Parathyroid adenoma (tissue), 2 donors: ENCODE measurements around the gene KLHL33.

ENCODE experiments used
- H2AFZ ChIP-seq: fragments of 300-600 bp; sonication (generic); one replicate; pipeline ENCODE4 v1.7.0; 2017; ENCODE audit warnings: antibody characterized with exemption, mild to moderate bottlenecking
- H3K27ac ChIP-seq: fragments of 300-600 bp; sonication (generic); one replicate; pipeline ENCODE4 v1.7.0; 2017
- H3K27me3 ChIP-seq: fragments of 300-600 bp; sonication (generic); one replicate; pipeline ENCODE4 v1.7.0; 2017; ENCODE audit warnings: low read length; ENCODE audit not compliant: control insufficient read depth, insufficient read depth
- H3K36me3 ChIP-seq: fragments of 300-600 bp; sonication (generic); one replicate; pipeline ENCODE4 v1.7.0; 2017; ENCODE audit warnings: low read length; ENCODE audit not compliant: control insufficient read depth, insufficient read depth
- H3K4me1 ChIP-seq: fragments of 300-600 bp; sonication (generic); one replicate; pipeline ENCODE4 v1.7.0; 2017; ENCODE audit warnings: control low read depth
- H3K4me2 ChIP-seq: fragments of 300-600 bp; sonication (generic); one replicate; pipeline ENCODE4 v1.7.0; 2017; ENCODE audit warnings: low read length
- H3K4me3 ChIP-seq: fragments of 300-600 bp; sonication (generic); one replicate; pipeline ENCODE4 v1.7.0; 2017; ENCODE audit warnings: low read depth, low read length
- H3K79me2 ChIP-seq: fragments of 300-600 bp; sonication (generic); one replicate; pipeline ENCODE4 v1.7.0; 2017; ENCODE audit warnings: control low read depth
- H3K9ac ChIP-seq: fragments of 300-600 bp; sonication (generic); one replicate; pipeline ENCODE4 v1.7.0; 2017; ENCODE audit warnings: mild to moderate bottlenecking
- H3K9me3 ChIP-seq: fragments of 300-600 bp; sonication (generic); one replicate; pipeline ENCODE4 v1.7.0; 2017; ENCODE audit warnings: low read length; ENCODE audit not compliant: control insufficient read depth
- TF ChIP-seq, protein P1 (sequence below): fragments of 300-600 bp; sonication (generic); IDR thresholded peaks from one replicate; pipeline ENCODE4 v1.7.0; 2017; ENCODE audit warnings: antibody characterized with exemption, mild to moderate bottlenecking
- donor health status: primary hyperparathyroidism.

KLHL33 gene

DNA sequence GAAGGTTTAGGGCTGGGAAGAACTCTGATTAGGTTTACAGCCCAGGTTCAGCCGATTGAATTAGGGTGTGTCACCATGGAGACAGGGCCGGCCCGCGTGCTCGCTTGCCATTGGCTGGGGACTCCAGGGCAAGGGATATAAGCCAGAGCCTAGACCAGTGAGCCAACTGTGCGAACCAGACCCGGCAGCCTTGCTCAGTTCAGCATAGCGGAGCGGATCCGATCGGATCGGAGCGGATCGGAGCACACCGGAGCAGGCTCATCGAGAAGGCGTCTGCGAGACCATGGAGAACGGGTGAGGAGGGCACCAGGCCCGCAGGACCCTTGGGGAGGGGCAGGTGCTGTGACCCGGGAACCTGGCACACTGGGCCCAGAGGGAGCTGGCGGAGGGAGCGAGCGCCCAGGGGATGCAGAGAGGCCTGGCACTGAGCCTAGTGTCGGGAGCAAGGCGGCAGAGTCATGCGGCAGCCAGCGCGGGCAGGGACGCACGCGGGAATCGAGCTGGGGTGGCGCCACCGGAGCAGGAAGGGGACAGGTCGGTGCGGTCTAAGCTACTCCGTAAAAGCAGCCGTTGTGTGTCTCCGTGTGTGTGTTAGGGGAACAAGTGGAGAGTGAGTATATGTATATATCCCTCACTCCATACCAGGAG lies 33.4 kb upstream of the KLHL33 start, which contains the start of gene PNP:
Gene PNP (plus strand): TSS at position 165 of the 648 bp plus-strand sequence. CDS start 119 bp downstream, at position 284.
- peak within 1 kb of the TSS; percentile 13 for H3K9ac ChIP-seq
- TF ChIP-seq, protein P1, sequence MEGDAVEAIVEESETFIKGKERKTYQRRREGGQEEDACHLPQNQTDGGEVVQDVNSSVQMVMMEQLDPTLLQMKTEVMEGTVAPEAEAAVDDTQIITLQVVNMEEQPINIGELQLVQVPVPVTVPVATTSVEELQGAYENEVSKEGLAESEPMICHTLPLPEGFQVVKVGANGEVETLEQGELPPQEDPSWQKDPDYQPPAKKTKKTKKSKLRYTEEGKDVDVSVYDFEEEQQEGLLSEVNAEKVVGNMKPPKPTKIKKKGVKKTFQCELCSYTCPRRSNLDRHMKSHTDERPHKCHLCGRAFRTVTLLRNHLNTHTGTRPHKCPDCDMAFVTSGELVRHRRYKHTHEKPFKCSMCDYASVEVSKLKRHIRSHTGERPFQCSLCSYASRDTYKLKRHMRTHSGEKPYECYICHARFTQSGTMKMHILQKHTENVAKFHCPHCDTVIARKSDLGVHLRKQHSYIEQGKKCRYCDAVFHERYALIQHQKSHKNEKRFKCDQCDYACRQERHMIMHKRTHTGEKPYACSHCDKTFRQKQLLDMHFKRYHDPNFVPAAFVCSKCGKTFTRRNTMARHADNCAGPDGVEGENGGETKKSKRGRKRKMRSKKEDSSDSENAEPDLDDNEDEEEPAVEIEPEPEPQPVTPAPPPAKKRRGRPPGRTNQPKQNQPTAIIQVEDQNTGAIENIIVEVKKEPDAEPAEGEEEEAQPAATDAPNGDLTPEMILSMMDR: no peak
- H3K79me2 ChIP-seq: no peaks in the 10 kb centered on the region
- peaks cover 3% of the 10 kb centered on the region for H3K4me1 ChIP-seq
- no peaks in the 10 kb centered on the region for H3K9me3 ChIP-seq
- H3K36me3 ChIP-seq: no peaks in the 10 kb centered on the region
- no peaks in the 10 kb centered on the region for H3K27me3 ChIP-seq
- peak within 1 kb of the TSS; percentile 75 for H3K27ac ChIP-seq
- peak within 1 kb of the TSS; percentile 67 for H3K4me3 ChIP-seq
- peak within 1 kb of the TSS; percentile 79 for H3K4me2 ChIP-seq
- peak within 1 kb of the TSS; percentile 92 for H2AFZ ChIP-seq

DNA sequence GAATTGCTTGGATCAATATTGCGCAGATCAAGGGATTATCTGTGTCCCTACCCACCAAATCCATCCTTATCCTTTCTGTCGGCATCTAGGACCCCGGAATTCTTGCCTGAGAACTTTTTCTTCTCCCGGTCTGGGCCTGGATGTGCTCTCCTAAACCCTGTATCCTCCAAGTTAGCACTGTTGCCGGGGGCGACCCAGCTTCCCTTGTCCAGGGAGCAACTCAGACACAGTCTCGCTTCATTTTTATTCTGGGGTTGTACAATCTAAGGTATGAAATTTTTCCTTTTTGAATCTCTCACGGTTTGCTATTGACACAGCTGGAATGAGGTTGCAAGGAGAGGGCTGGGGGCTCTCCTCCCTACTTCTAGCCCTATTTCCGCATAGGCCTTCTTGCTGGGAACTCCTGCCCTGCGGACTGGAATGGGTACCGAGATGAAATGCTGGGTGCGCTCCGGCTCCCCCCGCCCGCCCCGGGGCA lies 32.8 kb upstream of the KLHL33 start:
- TF ChIP-seq, protein P1: no peak
- H3K79me2 ChIP-seq: no peaks in the 10 kb centered on the region
- H3K27ac ChIP-seq: peak overlapping the region; percentile 75
- peaks cover 3% of the 10 kb centered on the region for H3K4me1 ChIP-seq
- peak overlapping the region; percentile 92 for H2AFZ ChIP-seq
- no peaks in the 10 kb centered on the region for H3K9me3 ChIP-seq
- H3K9ac ChIP-seq: no peak overlapping the region
- H3K36me3 ChIP-seq: no peaks in the 10 kb centered on the region
- peak overlapping the region; percentile 67 for H3K4me3 ChIP-seq
- H3K4me2 ChIP-seq: peak overlapping the region; percentile 79
- H3K27me3 ChIP-seq: no peaks in the 10 kb centered on the region

DNA sequence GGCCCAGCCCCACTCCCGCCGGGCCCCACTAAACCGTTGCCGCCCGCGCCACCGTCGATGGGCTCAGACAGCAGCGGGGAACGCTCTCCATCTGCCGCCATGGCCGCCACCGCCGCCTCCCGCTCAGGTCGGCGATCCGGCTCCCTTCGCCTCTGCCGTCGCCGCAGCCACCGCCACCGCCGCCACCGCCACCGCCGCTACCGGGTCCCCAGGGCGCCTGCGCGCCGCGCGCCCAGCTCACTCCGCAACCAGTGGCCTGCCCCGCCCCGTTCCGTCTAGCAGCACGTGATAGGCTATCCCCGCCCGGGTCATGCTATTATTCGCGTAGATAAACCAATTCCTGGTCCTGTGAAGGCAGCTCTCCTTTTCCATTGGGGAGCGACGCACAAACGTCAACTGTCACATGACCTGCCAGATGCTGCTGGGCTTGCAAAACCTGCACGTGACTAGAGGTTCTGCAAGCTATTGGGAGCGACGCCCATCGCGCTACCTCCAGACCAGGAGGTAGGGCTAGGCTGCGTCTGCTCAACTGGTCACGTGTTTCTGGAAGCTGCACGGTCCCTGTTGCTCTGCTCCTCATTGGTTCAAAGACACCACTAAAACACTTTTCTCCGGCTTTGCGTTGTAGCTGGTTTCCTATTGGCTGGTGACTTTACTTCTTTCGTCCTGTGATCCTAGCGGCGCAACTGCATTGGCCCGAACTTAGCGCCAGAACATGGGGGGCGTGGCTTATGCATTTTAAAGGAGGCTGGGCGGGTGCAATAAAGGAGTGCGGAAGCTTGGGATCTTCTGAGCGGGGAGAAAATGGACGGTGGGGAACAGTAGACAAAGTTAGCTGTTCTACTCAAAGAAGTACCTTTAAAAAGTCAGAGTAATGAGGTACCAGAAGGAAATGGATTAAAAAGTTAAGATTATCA lies 25.5 kb upstream of the KLHL33 start, which contains the start of gene PIP4P1:
Gene PIP4P1 (minus strand): TSS at position 210 of the 917 bp plus-strand sequence. CDS start 109 bp downstream, at position 101.
- Histone ChIP-seq H3K9me3 (no peaks in the 10 kb centered on the region), H3K36me3 (no peaks in the 10 kb centered on the region), H3K4me3 (peak within 1 kb of the TSS; percentile 90), H3K27ac (peak within 1 kb of the TSS; percentile 71), H3K79me2 (peaks cover 2% of the 10 kb centered on the region), H3K4me2 (peak within 1 kb of the TSS; percentile 87), H3K27me3 (no peaks in the 10 kb centered on the region), H3K4me1 (peaks cover 7% of the 10 kb centered on the region), H2AFZ (peak within 1 kb of the TSS; percentile 81), H3K9ac (peak within 1 kb of the TSS; percentile 65)
- TF ChIP-seq, protein P1: no peak

DNA sequence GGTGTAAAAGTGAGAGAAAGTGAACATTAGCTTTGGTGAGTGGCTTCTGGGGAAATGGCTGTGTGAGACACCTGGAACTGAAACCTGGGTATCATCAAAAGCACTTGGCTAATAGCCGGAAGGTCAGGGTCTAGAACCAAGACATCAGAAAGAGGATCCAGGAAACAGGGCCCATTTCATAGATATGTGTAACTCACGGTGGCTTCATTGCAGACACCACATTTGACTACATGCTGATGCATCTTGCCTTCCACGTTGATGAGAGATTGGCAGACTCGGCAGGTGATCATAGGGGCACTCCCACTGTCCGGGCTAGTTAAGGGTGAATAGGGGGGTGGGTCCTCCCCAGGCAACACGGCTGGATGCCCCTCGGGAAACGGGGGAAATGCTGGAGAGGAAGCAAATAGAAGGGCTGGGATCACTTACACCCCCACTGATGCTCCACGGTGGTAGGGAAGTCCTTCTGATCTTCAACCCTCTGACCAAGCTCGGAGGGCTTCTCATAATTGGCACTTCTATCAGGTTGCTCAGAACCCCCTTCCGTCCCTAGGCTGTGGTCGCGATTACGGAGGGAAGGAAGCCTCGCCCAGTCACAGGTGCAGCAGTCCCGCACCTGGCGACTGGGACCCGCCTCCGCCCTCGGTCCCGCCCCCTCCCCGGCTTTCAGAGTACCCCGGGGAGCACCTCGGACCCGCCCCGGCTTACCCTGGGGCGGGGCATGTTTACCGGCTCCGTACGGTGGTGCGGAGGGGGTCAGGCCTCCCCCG lies 24.7 kb upstream of the KLHL33 start:
- Histone ChIP-seq H3K27me3 (no peaks in the 10 kb centered on the region), H3K9me3 (no peaks in the 10 kb centered on the region), H3K4me2 (peak overlapping the region; percentile 87), H3K4me3 (peak overlapping the region; percentile 90), H2AFZ (peak overlapping the region; percentile 81), H3K9ac (peak overlapping the region; percentile 65), H3K4me1 (peaks cover 7% of the 10 kb centered on the region), H3K27ac (peak overlapping the region; percentile 71), H3K79me2 (peaks cover 2% of the 10 kb centered on the region), H3K36me3 (no peaks in the 10 kb centered on the region)
- TF ChIP-seq, protein P1: no peak
